Activated naive CD8-positive, alpha-beta T cell treated with anti-CD3 and anti-CD28 coated beads, Interleukin-2, amount 50 U/mL, for 16 hours (primary cell): ENCODE results near the gene IFFO2.
"Not testable (repeated sequence)": the region's sequence is repeated elsewhere in the genome, so short reads cannot be mapped to it uniquely, and the experiment has no call there.

Experiments used
- DNase-seq: peaks from one replicate; pipeline ENCODE4 v3.0.0-alpha.2; 2020; ENCODE audit warnings: low read depth, low spot score

IFFO2 gene

DNA sequence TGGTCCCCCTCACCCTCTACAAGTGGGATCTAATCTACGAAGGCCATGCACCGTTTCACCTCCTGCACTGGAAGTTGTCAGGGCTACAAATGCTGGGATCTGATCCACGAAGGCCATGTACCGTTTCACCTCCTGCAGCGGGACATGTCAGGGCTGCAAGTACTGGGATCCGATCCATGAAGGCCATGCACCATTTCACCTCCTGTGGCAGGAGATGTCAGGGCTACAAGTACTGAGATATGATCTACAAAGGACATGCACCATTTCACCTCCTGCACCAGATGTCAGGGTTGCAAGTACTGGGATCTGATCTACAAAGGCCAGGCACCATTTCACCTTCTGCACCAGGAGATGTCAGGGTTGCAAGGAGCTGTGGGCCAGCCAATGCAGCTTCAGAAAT, 61.2 kb downstream of the IFFO2 start:
- DNase-seq: no peak

DNA sequence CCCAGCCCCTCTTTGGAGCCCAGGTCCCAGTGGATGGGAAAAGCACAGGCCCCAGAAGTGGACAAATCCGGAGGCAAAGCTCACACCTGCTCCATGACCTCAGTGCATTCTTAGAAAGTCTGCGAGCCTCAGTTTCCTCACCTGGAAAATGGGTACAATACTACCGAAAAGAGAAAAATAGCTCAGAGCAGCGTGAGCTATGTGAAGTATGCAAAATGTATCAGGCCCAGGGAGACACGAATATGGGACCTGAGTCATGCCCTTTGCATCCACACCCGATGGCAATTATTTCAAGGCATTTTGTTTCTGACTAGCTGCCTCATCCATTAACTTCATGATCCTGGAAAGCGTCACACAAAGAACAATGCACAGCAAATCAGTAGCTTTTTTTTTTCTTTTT, 63.4 kb downstream of the IFFO2 start:
- no peak for DNase-seq

DNA sequence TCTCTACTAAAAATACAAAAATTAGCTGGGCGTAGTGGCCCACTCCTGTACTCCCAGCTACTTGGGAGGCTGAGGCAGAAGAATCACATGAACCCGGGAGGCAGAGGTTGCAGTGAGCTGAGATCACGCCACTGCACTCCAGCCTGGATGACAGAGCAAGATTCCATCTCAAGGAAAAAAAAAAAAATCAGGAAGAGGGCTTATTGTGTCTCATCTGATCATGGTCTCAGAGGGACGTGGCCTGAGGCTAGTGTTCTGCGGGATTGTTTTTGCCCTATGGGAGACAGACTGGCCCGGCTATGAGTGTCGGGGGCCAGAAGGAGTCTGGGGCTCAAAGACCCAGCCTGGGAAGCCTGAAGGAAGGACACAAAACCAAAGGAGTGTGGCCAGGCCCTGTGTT, 64.6 kb downstream of the IFFO2 start:
- not testable (repeated sequence) for DNase-seq

DNA sequence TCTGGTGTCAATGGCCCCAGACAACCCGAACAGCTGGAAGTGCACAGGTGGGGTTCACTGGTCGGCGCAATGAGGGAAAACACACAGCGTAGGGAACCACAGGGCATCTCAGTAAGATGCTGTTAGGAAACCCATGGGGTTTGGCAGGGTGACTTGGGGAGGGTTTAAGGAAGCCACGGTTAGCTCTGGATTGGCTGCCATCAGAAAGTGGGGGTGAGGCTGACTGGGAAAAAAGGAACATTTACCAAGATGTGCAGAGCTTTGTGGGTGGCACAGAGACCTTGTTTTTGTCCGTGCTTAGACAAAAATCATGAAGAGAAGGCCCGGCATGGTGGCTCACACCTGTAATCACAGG, 65.1 kb downstream of the IFFO2 start:
- DNase-seq: no peak

DNA sequence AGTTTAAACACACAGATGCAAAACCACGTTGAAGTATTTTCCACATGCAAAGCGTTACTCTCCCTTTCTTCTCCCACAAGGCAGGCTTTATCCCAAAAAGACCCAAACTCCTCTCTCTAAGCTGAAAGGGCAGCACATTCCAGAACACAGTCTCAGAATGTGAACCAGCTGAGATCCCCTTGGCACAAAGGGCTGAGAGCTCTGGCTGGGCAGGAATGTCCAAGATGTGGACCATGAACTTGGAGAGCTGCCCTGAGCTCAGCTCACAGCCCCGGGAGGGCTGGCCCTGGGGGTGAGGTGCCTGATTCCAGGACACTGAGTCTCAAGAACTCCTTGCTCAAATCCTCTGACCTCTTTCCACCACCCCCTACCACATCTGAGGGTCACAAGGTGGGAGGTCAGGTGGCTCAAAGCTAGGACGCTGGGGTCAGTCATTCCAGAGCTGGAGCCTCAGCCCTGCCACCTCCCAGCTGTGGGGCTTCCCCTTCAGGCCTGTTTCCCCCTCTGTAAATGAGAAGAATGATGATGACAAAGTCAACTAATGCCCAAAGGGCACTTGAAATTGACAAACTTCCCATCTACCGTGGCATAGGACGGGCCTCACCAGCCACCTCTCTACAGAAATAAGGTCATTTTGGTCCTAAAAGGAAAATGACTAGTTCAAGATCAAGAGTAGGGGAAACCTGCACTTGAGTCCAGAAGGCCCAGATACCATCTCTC, 65.6 kb downstream of the IFFO2 start:
- no peak for DNase-seq

DNA sequence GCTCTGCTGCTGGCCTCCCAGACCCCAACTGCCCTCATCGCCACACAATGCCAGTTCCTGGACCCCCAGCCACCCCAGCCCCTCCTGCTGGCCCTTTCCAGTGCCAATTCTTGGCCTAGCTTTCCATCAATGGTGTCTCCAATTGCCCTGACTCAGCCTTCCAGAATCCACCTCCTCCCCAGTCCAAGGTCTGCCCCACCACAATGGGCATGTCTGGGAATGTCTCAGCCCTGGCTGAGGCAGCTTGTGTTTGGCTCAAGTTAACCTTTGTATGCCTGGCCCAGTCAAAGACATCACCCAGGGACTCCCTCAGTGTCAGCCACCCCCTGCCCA, 70.5 kb downstream of the IFFO2 start:
- DNase-seq: no peak

DNA sequence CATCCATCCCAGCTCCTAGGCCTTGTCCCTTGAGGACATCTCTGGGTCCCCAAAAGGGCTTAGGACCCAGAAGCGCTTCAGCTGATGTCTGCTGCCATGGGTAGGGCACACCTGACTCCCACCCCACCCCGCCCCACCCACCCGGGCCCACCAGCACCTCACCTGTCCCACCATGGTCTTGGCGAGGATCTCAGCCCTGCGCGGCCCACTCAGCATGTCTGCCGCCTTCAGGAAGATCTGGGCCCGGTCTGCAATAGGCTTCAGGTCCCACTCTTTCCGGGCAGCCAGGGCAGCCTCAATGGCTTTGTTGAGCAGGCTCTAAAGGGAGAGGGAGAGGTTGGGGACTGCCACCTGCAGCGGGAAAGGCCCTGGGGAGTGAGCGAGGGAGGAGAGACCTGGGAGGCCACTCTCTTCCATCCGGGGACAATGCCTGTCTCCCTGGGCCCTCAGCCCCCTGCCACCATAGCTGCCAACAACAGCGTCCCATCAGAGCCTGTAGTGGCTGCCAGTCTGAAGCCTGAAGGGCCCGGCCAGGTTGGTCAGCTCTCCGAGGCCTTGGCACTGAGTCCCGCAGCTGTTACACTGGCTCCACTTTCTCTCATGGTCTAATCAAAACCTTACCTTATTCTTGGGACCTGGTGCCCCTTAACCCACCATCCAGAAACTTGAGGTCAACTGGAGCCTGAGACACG, 71.0 kb downstream of the IFFO2 start:
- no peak for DNase-seq

DNA sequence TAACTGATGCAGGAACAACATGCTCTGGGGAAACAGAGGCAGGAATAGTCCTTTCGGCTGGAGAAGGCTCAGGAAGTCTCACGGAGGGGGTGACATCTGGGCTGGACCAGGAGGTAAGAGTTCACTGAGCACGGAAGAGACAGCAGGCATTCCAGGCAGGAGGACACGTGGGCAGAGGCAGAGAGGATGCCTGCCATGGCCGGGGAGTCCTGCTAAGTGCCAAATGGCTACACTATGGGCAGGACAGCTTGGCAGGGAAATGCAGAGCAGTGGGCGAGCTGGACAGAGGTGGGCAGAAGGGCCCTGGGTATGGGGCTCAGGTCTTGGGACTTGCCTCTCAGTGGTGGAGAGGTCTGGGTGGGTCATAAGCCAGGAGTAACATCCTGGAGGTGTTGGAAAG, 71.7 kb downstream of the IFFO2 start:
- no peak for DNase-seq

DNA sequence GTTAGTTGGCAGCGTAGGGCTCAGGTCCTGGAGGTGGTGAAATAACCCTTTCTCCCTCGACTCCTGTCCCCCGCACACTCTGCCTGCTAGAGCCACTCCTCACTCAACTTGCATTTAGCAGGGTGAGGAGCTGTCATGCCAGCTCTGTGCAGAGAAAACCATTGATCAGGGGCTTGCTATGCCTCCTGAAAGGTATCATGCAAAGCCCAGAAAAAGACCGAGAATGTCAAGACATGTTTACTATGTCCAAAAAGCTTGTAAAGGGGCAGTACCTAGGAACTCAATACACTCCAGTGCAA, 72.1 kb downstream of the IFFO2 start:
- DNase-seq: no peak

DNA sequence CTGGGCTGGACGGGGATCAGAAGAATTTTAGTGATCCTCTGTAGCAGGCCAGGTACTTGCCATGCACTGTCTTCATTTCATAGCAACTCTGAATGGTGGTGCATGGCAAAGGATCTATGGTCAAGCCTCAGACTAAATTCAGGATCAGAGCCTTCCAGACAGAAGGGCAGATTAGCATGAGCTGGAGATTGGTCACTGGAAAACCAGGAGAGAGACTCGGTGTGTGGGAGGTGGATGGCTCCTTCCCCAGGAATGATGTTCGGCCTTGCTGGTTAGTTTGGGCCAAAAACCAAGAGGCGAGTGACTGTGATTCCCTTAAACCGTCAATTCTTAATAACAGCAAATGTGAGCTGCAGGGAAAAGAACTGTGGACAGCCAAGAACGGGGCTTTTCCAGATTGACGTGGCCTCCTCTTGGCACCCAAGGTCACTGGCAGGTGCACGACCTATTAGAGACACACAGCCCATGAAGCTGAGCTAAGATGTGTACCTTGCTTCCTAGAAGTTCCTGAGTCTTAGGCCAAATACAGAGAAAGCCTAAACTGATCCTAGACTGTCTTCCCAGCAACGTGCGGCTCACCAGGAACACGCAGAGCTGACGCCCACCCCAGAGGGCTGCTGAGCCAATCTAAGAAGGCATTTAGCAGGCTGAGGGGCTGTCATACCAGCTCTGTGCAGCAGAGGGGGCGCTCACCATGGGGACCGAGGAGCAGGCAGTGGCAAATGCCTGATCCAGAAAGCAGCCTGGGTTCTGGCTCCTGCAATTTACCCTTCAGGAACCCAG, 72.6 kb downstream of the IFFO2 start:
- peak; percentile 55 for DNase-seq

DNA sequence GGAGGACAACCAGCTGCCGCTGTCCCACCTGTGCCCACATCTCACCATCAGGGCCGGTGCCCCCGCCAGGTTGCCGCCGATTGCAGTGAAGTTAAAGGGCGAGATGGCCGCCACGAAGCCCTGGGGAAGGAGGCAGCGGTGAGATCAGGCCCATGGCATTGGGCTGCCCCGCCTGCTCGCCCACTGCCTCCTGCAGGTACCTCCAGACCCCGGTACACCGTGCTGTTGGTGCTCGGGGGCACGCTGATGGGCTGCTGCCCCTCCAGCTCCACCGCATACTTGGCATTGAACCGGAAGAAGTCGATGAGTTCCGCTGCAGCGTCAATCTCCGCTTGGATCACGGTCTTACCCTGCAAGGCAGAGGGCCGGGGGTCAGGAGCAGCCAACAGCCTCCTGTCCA, 73.4 kb downstream of the IFFO2 start:
- no peak for DNase-seq

DNA sequence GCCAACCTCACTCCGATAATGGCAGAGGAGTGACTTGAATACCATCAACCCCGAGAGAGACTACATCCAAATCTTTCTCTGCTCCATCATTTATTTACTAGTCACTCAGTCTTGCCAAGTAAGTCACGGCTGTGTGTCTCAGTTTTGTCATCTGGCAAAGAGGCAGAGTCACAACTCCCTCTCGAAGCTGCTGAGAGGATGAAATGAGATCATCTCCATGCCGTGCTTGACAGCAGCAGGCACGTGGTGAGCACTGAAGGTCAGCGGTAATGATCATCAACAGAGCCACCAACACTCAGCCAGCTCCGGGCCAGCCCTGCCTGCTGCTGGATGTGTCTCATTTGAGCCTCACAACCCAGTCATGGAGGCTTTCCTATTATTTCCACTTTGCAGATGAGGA, 74.0 kb downstream of the IFFO2 start:
- no peak for DNase-seq

DNA sequence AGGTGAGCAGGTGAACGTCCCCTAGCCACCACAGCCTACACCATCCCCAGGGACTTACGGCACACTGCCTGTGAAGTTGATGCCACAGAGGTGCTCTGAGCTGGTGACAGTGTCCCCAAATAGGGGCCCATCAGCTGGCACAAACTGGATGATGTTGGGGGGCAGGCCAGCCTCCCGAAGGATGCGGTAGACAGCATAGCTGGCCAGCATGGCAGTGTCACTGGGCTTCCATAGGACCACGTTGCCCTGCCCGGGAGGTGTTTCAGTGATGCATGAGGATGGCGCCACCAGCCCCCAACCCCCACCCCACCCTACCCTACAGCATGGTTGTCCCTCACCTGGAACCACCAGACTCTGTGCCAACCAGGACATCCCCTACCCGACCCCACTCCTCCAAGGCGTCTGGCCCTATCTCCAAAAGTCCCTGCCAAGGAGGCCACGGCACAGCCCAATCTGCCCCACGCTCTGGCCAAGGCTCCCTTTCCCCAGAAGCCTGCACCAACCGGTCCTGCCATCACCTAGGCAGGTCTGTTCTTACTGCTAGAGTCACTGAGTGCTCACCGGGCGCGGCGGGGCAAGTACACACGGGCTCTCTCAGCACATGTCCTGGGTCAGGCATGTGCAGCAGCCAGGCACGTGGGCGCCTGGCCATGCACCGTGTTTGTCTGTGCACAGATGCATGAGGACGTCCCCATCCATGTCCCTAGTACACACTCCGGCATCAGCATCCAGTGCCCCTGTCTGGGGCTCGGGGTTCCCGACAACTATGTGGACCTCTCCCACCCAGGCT, 74.6 kb downstream of the IFFO2 start:
- DNase-seq: no peak

DNA sequence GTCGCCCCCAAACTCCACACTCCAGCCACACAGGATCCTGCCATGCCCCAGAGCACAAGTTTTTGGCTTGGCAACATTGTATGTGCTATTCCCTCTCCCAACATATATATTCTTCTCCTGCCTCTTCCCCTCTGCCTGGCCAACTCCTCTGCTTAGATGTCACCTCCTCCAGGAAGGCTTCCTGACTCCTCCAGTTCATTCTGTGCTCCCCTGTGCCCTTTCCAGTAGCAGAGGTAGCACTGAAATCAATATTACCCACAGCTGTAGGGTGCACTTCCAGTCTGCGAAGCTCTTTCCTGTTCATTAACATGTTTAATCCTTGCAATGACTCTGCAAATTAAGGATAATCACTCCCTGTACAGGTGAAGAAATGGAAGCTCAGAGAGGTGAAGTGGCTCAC, 75.3 kb downstream of the IFFO2 start:
- DNase-seq: no peak

DNA sequence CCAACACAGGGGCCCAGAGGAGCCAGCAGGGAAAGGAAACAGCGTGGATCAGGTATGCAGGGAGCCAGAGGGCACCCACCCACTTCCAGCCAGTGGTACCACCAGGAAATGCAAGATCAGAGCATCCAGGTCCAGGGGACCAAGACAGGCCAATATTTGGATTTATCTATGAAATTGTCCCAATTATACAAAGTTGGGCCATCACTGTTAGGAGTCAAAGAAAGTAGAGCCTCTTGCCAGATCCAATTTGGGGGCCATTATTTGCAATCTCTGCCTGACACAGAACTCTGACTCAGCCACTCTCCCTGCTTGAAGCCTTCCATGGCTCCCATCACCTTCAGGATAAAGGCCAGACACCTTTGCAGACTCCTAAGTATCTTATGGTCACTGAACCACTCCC, 75.9 kb downstream of the IFFO2 start:
- DNase-seq: no peak

DNA sequence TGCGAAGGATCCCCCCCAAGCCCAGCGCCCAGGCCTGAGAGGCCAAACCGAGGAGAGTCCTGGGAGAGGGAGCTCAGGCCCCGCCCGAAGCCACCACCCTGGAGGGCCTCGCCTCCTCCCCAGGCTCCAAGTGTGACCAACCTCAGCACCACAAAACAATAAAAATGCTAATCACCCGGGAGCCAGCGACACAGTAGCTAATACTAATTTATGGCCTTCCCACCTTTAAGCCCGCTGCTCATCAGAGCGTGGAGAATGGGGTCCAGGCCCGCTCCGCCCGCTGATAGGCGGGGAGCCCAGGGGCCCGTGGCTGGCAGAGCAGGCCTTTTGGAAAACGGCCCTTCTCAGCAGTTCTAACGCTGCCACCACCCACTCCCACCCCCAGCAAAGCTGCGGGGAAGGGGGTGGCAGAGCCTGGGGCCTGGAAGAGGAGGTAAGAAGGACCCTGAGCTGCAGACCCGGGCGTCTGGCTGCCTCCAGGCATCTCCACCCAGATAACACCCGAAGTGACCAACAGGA, 76.6 kb downstream of the IFFO2 start:
- DNase-seq: no peak

DNA sequence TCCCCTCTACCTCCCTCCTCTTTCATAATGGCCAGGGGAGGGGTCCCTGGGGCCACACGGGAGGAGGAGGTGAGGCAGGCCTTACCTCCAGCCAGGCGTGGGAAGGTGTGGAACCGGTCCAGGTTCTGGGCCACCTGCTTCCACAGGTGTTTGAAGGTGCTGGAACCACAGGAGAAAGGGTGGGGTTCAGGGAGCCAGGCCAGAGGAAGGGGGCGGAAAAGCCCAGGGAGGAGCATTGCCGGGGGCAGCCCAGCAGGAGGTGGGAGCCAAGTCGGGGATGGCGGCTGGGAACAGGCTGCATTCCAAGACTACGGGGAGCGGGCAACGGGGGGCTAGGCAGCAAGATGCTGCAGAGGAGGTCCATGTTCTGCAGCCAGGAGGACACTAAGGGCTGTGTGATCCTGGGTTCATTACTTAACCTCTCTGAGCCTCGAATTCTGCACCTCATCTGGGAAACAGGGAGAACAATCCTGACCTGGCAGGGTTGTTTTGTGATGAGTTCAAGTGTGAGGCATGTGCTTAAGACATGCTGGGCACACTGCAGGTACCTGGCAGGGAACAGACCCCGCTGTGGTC, 77.2 kb downstream of the IFFO2 start:
- no peak for DNase-seq

DNA sequence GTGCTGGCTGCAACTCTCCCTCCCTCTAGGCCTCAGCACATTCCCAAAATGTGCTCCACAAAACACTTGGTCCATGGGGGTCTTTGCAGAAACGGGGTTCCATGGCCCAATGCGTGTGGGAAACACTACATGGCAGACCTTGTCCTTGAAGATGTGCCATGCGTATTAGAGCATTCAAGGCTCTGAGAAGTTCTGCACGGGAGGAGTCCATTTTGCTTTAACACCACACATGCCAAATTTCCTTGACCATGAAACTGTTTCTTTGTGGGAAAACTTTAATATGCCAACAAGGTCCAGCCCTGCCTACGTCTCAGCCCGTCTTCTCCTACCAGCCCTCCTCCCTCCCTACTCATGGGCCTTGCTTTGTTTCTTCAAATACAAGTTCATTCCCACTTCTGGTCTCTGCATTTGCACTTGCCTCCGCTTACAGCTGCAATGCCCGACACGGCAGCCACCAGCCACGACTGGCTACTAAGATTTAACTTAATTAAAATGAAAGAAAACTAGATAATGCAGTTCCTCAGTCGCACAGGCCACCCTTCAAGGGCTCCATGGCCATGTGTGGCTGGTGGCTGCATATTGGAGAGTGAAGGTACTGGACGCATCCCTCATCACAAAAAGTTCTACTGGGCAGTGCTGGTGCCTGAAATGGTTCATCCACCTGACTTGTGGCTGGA, 77.8 kb downstream of the IFFO2 start:
- DNase-seq: no peak

DNA sequence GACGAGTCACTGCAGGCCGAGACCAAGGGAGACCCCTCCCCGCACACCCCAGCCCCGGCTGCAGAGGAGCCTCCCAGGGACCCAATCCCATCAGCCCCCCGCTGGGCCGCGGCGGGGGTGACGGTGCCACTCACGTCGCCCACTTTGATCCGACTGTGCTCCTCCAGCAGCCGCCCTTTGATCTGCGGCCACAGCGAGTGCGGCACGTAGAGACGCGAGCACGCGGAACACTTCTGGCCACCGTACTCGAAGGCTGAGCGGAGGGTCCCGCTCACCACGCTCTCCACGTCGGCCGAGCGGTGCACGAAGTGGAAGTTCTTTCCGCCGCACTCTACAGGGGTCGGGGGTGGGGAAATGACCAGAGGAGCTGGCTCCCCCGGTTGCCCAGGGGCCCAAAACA, 79.2 kb downstream of the IFFO2 start:
- DNase-seq: no peak

DNA sequence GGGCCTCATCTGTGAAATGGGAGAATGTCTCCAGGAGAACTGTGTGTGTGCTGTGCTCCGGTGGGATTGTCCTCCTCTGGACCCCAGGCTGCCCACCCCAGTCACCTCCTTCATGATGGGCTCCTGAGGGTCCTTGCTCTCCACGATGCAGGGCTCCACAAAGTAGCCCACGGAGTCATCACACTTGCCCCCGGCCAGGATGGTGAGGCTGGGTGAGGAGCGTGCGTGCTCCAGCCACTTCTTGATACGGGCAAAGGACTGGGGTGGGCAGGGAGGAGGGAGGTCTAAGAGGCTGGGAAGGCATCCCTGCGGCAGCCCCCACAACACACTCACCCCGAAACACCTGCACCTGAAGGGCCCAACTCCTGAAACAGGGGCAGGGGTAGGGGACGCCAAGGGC, 80.3 kb downstream of the IFFO2 start:
- no peak for DNase-seq

DNA sequence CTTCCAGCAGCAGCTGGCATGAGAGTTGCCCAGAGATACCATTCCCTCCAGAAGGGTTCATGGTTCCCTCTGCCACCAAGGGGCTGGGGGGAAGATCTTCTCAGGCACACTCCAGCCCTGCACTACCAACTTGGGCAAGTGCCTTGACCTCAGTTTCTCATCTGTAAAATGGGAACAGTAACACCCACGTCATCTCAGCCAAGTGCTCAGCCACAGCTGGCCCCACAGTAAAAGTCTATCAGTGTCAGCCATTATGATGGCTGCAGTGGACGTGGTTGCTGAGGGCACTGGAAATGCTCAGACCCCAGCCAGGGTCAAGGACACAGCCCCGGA, 80.7 kb downstream of the IFFO2 start:
- no peak for DNase-seq
